Liver (tissue), 9 donors: ENCODE results near the gene GPATCH2L. TPM values are rescaled to one million over a fixed set of nuclear protein-coding genes. Genes with fewer than 3 reads are reported as not detected.

Experiments used
- DNase-seq: peaks from one replicate; pipeline ENCODE4 v3.0.0-alpha.2; 2017; ENCODE audit warnings: low spot score
- H3K27ac ChIP-seq, 2 donors: one replicate each; pipeline ENCODE4 v1.7.0; 2013; ENCODE audit warnings: inconsistent platforms in 2 of 2, low read length in 2 of 2, control low read depth in 1 of 2, low read depth in 1 of 2, mild to moderate bottlenecking in 1 of 2
- H3K27me3 ChIP-seq, 4 donors: one replicate each; pipeline versions ENCODE4 v1.6.1 to v1.7.0; 2013; ENCODE audit warnings: low read length in 3 of 4, inconsistent platforms in 1 of 4, mild to moderate bottlenecking in 1 of 4, moderate library complexity in 1 of 4; ENCODE audit not compliant: control insufficient read depth in 4 of 4, insufficient read depth in 4 of 4
- H3K36me3 ChIP-seq, 4 donors: one replicate each; pipeline versions ENCODE4 v1.6.1 to v1.7.0; 2013; ENCODE audit warnings: low read length in 3 of 4, mild to moderate bottlenecking in 3 of 4, low read depth in 1 of 4, moderate library complexity in 1 of 4; ENCODE audit not compliant: control insufficient read depth in 4 of 4, insufficient read depth in 3 of 4
- H3K4me1 ChIP-seq, 4 donors: one replicate each; pipeline versions ENCODE4 v1.6.1 to v1.7.0; 2013; ENCODE audit warnings: low read length in 3 of 4, mild to moderate bottlenecking in 3 of 4, moderate library complexity in 1 of 4; ENCODE audit not compliant: control insufficient read depth in 4 of 4, insufficient read depth in 4 of 4
- H3K4me3 ChIP-seq, 3 donors: one replicate each; pipeline versions ENCODE4 v1.6.1 to v1.7.0; 2013; ENCODE audit warnings: low read length in 3 of 3, control low read depth in 1 of 3, low read depth in 1 of 3, mild to moderate bottlenecking in 1 of 3
- H3K9ac ChIP-seq, 2 donors: one replicate each; pipeline ENCODE4 v1.7.0; 2013; ENCODE audit warnings: low read length in 2 of 2, mild to moderate bottlenecking in 2 of 2, moderate library complexity in 2 of 2, control low read depth in 1 of 2, low read depth in 1 of 2
- H3K9me3 ChIP-seq, 4 donors: one replicate each; pipeline versions ENCODE4 v1.6.1 to v1.7.0; 2013; ENCODE audit warnings: low read length in 3 of 4; ENCODE audit not compliant: control insufficient read depth in 4 of 4
- ATF3 ChIP-seq: IDR thresholded peaks from 2 replicates; pipeline ENCODE4 v1.6.1; 2016; ENCODE audit warnings: antibody characterized with exemption
- EGR1 ChIP-seq, 2 donors: IDR thresholded peaks; 2 replicates each; pipeline ENCODE4 v1.6.1; 2016 to 2018; ENCODE audit warnings: antibody characterized with exemption in 2 of 2, low read depth in 2 of 2
- FOXA2 ChIP-seq: IDR thresholded peaks from 2 replicates; pipeline ENCODE4 v1.6.1; 2016; ENCODE audit warnings: antibody characterized with exemption
- GABPA ChIP-seq, 2 donors: IDR thresholded peaks in 1 of 2; conservative IDR thresholded peaks in 1 of 2; 2 replicates each; pipeline ENCODE4 v1.6.1; 2016; ENCODE audit warnings: antibody characterized with exemption in 2 of 2, mild to moderate bottlenecking in 1 of 2, moderate library complexity in 1 of 2
- HNF4A ChIP-seq, 2 donors: conservative IDR thresholded peaks; 2 replicates each; pipeline ENCODE4 v1.6.1; 2016; ENCODE audit warnings: antibody characterized with exemption in 2 of 2, mild to moderate bottlenecking in 2 of 2
- HNF4G ChIP-seq: IDR thresholded peaks from 2 replicates; pipeline ENCODE4 v1.6.1; 2016; ENCODE audit warnings: antibody characterized with exemption
- JUND ChIP-seq, 2 donors: IDR thresholded peaks; 2 replicates each; pipeline ENCODE4 v1.6.1; 2016; ENCODE audit warnings: antibody characterized with exemption in 2 of 2
- NR2F2 ChIP-seq: IDR thresholded peaks from 2 replicates; pipeline ENCODE4 v1.6.1; 2016; ENCODE audit warnings: antibody characterized with exemption
- RAD21 ChIP-seq, 2 donors: IDR thresholded peaks; 2 replicates each; pipeline ENCODE4 v1.6.1; 2016; ENCODE audit warnings: antibody characterized with exemption in 2 of 2, mild to moderate bottlenecking in 2 of 2
- REST ChIP-seq: IDR thresholded peaks from 2 replicates; pipeline ENCODE4 v1.6.1; 2016; ENCODE audit warnings: antibody characterized with exemption, mild to moderate bottlenecking
- YY1 ChIP-seq: IDR thresholded peaks from 2 replicates; pipeline ENCODE4 v1.6.1; 2016; ENCODE audit warnings: antibody characterized with exemption, mild to moderate bottlenecking
- ZBTB33 ChIP-seq: IDR thresholded peaks from 2 replicates; pipeline ENCODE4 v1.6.1; 2016; ENCODE audit warnings: antibody characterized with exemption
- WGBS: extraction: QIAGEN DNeasy Blood & Tissue Kit; methylation state at CpG from one replicate; pipeline ENCODE4 v1.1.7; 2013; 5-methylcytosine and 5-hydroxymethylcytosine counted together
- polyA plus RNA-seq, 2 donors: library from polyadenylated mRNA; stranded (reverse) in 1 of 2; unstranded in 1 of 2; fragments of 200-250 nt in 1 of 2; fragments of >200 nt in 1 of 2; fragmentation: Nextera tagmentation in 1 of 2; extraction: Ambion mirVana in 1 of 2; gene quantifications; one replicate each; pipeline versions ENCODE4 v1.2.1 to v1.2.3, GENCODE V29; 2013 to 2015
- total RNA-seq, 2 donors: library from RNA; depleted of rRNA; stranded (reverse); fragments of >200 nt; gene quantifications; one replicate each; pipeline ENCODE4 v1.2.3, GENCODE V29; 2014
- donor health status: healthy.
- donor health status: healthy.
- donor health status: healthy.
- donor health status: healthy.
- donor health status: healthy.

Gene GPATCH2L
- total and polyA plus RNA-seq, 4 donors = 4.5 to 39.5 (median 15.8) TPM

- H3K36me3 ChIP-seq = peaks cover 0 to 11% (median 7%) of the 10 kb centered on the region in 4 donors
- TF ChIP-seq FOXA2 (no peak), HNF4A (conservative IDR thresholded peaks at IDR 0.05) (no peak), REST (no peak), NR2F2 (no peak), JUND (IDR thresholded peaks at IDR 0.05) (no peak), ATF3 (no peak), EGR1 (IDR thresholded peaks at IDR 0.05; ENCODE audit: low read depth in 2 of 2) (no peak), RAD21 (IDR thresholded peaks at IDR 0.05) (no peak), ZBTB33 (no peak), YY1 (no peak), HNF4G (no peak)
- DNase-seq = no peak
- peaks cover 6 to 31% (median 15%) of the 10 kb centered on the region in 4 donors for H3K4me1 ChIP-seq
- no peak overlapping the region for H3K27ac ChIP-seq
- H3K27me3 ChIP-seq = no peaks in the 10 kb centered on the region
- H3K9me3 ChIP-seq = no peaks in the 10 kb centered on the region
- WGBS = 79% methylated on average over 1 of the region's 1 CpG
- no peak overlapping the region for H3K4me3 ChIP-seq
- no peak overlapping the region for H3K9ac ChIP-seq
These were observed 2.2 kb downstream of the GPATCH2L start for GRCh38 chr14:76153919-76154318.

GRCh38 chr14:76154539-76155126 is 2.9 kb downstream of the GPATCH2L start:
- Histone ChIP-seq H3K4me3 (no peak overlapping the region), H3K27me3 (no peaks in the 10 kb centered on the region), H3K36me3 (peaks cover 0 to 16% (median 11%) of the 10 kb centered on the region in 4 donors), H3K9me3 (no peaks in the 10 kb centered on the region), H3K4me1 (peaks cover 6 to 31% (median 15%) of the 10 kb centered on the region in 4 donors), H3K9ac (no peak overlapping the region), H3K27ac (no peak overlapping the region)
- 94% methylated on average over 11 of the region's 11 CpGs for WGBS
- DNase-seq = no peak
- no peak for TF ChIP-seq GABPA (IDR thresholded peaks at IDR 0.05 in 1 of 2, conservative IDR thresholded peaks at IDR 0.05 in 1 of 2)
- TF ChIP-seq YY1 = no peak
